Breast epithelium (tissue), 4 donors: ENCODE results near the gene DCDC2C. TPM values are rescaled to one million over a fixed set of nuclear protein-coding genes. Genes with fewer than 3 reads are reported as not detected.

Experiments used
- DNase-seq, 2 donors: peaks; one replicate each; pipeline ENCODE4 v3.0.0-alpha.2; 2019; ENCODE audit warnings: low spot score in 2 of 2
- H3K27ac ChIP-seq, 2 donors: fragments of 200-600 bp; sonication (generic) in 1 of 2; one replicate each; pipeline ENCODE4 v1.5.1; 2016 to 2019; ENCODE audit warnings: mild to moderate bottlenecking in 1 of 2
- H3K27me3 ChIP-seq, 2 donors: fragments of 200-600 bp; sonication (generic) in 1 of 2; one replicate each; pipeline versions ENCODE4 v1.5.1 to v1.6.0; 2017 to 2019; ENCODE audit warnings: control low read depth in 1 of 2, mild to moderate bottlenecking in 1 of 2
- H3K36me3 ChIP-seq: fragments of 200-600 bp; one replicate; pipeline ENCODE4 v1.5.1; 2019
- H3K4me1 ChIP-seq, 2 donors: fragments of 200-600 bp; sonication (generic); one replicate each; pipeline ENCODE4 v1.5.1; 2016 to 2019; ENCODE audit warnings: control low read depth in 1 of 2
- H3K4me3 ChIP-seq, 3 donors: fragments of 200-600 bp; sonication (generic); 1 replicate in 2 of 3; 2 replicates in 1 of 3; pipeline ENCODE4 v1.5.1; 2016 to 2019; ENCODE audit warnings: mild to moderate bottlenecking in 3 of 3, moderate library complexity in 2 of 3
- H3K9me3 ChIP-seq, 2 donors: fragments of 200-600 bp; sonication (generic) in 1 of 2; one replicate each; pipeline ENCODE4 v1.5.1; 2016 to 2019; ENCODE audit warnings: control low read depth in 1 of 2
- POLR2A ChIP-seq: fragments of 450-650 bp; IDR thresholded peaks from one replicate; pipeline ENCODE4 v1.6.1; 2016; ENCODE audit warnings: antibody characterized with exemption, mild to moderate bottlenecking, moderate library complexity
- POLR2AphosphoS5 ChIP-seq, 3 donors: sonication (generic); formaldehyde crosslinking; IDR thresholded peaks; one replicate each; pipeline ENCODE4 v1.6.1; 2017; ENCODE audit warnings: antibody characterized with exemption in 3 of 3
- intact Hi-C: fragments of 100-400 bp; cut with DNase I; formaldehyde crosslinking; loops from one replicate; pipeline ENCODE4 v1.15.1; 2023; ENCODE audit warnings: low total_unique reads
- total RNA-seq, 3 donors: library from RNA; depleted of rRNA; stranded (reverse); fragments of >200 nt; gene quantifications; one replicate each; pipeline ENCODE4 v1.1.0, GENCODE V29; 2016
- TF ChIP-seq, protein P1 (sequence below), 3 donors: fragments of 450-650 bp; IDR thresholded peaks; one replicate each; pipeline ENCODE4 v1.5.1; 2016 to 2017; ENCODE audit warnings: antibody characterized with exemption in 3 of 3, mild to moderate bottlenecking in 3 of 3, moderate library complexity in 3 of 3

Gene DCDC2C
- total RNA-seq, 3 donors from 2014 or later: 0.33 to 0.59 (median 0.48) TPM

DNA sequence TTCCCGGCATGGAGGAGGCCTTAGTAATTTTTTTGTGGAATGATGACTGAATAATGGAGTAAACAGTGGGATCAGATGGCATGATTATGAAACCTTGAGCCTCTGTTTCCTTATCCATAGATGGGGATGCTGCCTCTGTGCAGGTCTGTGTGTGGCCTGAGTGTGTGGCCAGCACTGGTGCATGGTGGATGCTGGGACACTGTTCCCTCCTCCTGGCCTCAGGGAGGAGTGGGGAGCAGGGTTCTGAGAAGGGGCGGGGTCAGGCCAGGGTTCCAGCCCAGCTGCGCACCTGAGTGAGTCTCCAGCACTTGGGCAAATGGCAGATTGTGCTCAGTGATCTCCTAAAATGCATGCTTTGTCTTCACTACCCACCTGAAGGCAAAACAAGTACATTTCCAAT is 66.4 kb downstream of the DCDC2C start:
- TF ChIP-seq POLR2A (no peak), POLR2AphosphoS5 (IDR thresholded peaks at IDR 0.05) (no peak)
- TF ChIP-seq, protein P1, sequence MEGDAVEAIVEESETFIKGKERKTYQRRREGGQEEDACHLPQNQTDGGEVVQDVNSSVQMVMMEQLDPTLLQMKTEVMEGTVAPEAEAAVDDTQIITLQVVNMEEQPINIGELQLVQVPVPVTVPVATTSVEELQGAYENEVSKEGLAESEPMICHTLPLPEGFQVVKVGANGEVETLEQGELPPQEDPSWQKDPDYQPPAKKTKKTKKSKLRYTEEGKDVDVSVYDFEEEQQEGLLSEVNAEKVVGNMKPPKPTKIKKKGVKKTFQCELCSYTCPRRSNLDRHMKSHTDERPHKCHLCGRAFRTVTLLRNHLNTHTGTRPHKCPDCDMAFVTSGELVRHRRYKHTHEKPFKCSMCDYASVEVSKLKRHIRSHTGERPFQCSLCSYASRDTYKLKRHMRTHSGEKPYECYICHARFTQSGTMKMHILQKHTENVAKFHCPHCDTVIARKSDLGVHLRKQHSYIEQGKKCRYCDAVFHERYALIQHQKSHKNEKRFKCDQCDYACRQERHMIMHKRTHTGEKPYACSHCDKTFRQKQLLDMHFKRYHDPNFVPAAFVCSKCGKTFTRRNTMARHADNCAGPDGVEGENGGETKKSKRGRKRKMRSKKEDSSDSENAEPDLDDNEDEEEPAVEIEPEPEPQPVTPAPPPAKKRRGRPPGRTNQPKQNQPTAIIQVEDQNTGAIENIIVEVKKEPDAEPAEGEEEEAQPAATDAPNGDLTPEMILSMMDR (IDR thresholded peaks at IDR 0.05): no peak
- Histone ChIP-seq H3K4me3 (no peak overlapping the region), H3K4me1 (no peaks in the 10 kb centered on the region), H3K9me3 (no peaks in the 10 kb centered on the region), H3K36me3 (no peaks in the 10 kb centered on the region), H3K27me3 (peaks cover 0 to 5% of the 10 kb centered on the region in 2 donors), H3K27ac (no peak overlapping the region)
- intact Hi-C loops: no loop called here
- DNase-seq: no peak

DNA sequence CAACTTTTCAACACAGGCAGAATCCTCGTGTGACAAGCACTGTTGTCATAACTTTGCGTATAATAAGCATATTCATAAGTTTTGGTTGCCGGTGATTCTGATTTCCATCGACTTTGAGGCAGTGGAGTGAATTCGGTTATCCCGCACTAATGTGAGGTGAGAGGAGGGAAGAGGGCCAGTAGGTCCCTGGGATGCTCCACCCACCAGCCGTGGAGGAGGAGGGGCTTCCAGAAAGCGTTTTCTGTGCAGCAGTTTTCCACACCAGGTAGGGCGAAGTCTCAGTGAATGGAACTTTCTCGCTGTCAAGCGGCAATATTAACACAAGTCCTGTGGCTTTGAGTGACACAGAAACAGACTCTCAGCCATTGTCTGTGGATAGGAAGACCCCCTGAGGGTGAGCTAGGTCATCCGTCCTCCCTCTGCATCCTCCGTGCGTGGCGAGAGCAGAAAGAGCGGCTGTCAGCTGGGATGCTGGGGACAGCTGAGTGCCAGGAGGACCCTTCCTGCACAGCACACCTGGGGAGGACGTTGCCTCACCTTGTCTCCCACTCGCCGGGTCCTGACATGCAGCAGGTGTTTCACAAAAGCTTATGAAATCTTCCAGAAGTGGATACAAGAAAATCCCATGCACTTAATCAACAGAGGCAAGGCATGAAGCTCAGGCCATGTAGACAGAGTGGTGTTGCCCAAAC is 67.5 kb downstream of the DCDC2C start:
- intact Hi-C loops: no loop called here
- no peak for DNase-seq
- Histone ChIP-seq H3K27me3 (no peaks in the 10 kb centered on the region), H3K4me1 (no peaks in the 10 kb centered on the region), H3K36me3 (no peaks in the 10 kb centered on the region), H3K9me3 (no peaks in the 10 kb centered on the region), H3K27ac (no peak overlapping the region), H3K4me3 (no peak overlapping the region)
- TF ChIP-seq, protein P1 (IDR thresholded peaks at IDR 0.05): no peak
- TF ChIP-seq POLR2A (no peak), POLR2AphosphoS5 (IDR thresholded peaks at IDR 0.05) (no peak)

DNA sequence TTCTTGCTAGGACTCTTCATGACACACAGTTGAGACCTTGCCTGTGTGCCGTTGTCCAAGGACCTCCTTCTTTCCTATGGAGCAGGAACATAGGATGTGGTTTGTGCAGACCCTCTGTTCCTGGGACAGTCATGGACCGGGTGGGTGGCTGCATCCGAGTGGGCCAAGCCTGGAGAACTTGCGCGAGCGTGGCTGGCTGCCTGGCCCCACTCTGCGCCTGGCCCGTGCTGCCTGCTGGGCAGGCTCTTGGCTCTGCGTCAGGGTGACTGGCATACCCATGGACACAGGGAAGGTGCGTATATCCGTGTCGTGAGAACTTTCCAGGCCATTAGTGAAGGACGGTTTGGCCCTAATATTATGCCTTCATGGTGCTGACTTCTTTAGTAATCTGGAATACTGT is 68.2 kb downstream of the DCDC2C start:
- DNase-seq: no peak
- Histone ChIP-seq H3K27ac (no peak overlapping the region), H3K9me3 (no peaks in the 10 kb centered on the region), H3K4me1 (no peaks in the 10 kb centered on the region), H3K27me3 (no peaks in the 10 kb centered on the region), H3K36me3 (no peaks in the 10 kb centered on the region), H3K4me3 (no peak overlapping the region)
- intact Hi-C loops: no loop called here
- no peak for TF ChIP-seq POLR2AphosphoS5 (IDR thresholded peaks at IDR 0.05)
- TF ChIP-seq, protein P1 (IDR thresholded peaks at IDR 0.05): no peak
- no peak for TF ChIP-seq POLR2A

DNA sequence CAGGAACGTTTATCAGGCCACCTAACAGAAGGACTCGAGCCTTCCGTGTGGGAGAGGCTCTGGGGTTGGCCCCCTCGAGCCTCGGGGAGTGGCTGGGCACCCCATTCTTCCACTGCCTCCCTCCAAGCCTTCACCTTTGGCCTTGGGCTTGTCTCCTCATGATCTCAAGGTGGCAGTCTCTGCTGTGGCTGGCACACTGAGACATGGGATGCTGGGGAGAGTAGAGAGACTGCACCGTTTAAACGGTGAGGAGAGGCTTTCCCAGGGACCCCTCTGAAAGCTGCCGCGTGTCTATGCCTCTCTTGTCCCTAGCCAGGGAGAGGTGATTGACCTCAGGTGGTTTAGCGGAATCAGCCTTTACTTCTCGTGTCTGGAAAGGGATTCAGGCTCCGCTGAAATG is 71.0 kb downstream of the DCDC2C start:
- Histone ChIP-seq H3K36me3 (no peaks in the 10 kb centered on the region), H3K4me1 (no peaks in the 10 kb centered on the region), H3K27me3 (no peaks in the 10 kb centered on the region), H3K27ac (no peak overlapping the region), H3K4me3 (no peak overlapping the region), H3K9me3 (no peaks in the 10 kb centered on the region)
- no peak for TF ChIP-seq POLR2AphosphoS5 (IDR thresholded peaks at IDR 0.05)
- intact Hi-C loops: no loop called here
- DNase-seq: no peak

DNA sequence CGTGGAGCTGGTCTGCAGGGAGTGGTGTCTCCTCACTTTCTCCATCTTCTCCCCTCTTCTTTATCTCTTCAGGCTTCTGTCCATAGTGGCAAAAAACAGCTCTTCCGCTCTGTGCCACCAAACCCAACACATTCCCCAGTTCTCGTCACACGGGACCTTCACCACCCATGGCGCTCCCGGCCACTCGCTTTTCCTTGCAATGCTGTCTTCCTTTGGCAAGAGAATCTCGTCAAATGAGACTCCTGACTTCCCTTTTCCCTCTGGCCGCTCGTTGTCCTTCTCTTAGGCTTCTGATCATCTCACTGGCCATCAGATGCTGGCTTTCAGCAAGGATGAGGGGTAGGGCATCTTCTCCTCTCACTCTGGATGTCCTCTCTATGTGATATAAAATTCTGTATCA is 72.9 kb downstream of the DCDC2C start:
- no peaks in the 10 kb centered on the region for H3K27me3 ChIP-seq
- no peak overlapping the region for H3K27ac ChIP-seq
- no peak for TF ChIP-seq POLR2A
- no peak for DNase-seq
- no peaks in the 10 kb centered on the region for H3K36me3 ChIP-seq
- no peaks in the 10 kb centered on the region for H3K4me1 ChIP-seq
- no peak overlapping the region for H3K4me3 ChIP-seq
- intact Hi-C loops: no loop called here
- H3K9me3 ChIP-seq: no peaks in the 10 kb centered on the region

DNA sequence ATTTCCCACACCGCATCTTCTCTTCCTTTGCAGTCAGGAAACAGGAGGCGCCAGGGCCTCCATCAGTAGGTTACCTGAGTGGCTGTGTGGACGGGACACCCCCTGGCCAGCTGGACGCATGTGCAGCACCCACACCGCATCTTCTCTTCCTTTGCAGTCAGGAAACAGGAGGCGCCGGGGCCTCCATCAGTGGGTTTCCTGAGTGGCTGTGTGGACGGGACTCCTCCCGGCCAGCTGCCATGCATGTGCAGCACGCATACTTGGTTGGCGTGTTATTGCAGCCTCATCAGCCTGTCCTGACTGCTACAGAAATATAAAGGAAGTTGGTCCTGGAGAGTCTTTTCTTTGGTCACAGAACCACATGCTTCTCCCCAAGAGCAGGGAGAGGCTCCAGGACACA is 74.6 kb downstream of the DCDC2C start:
- no peaks in the 10 kb centered on the region for H3K27me3 ChIP-seq
- intact Hi-C loops: no loop called here
- H3K4me1 ChIP-seq: no peaks in the 10 kb centered on the region
- H3K9me3 ChIP-seq: no peaks in the 10 kb centered on the region
- no peak overlapping the region for H3K4me3 ChIP-seq
- H3K36me3 ChIP-seq: no peaks in the 10 kb centered on the region
- TF ChIP-seq, protein P1 (IDR thresholded peaks at IDR 0.05): no peak
- TF ChIP-seq POLR2A (no peak), POLR2AphosphoS5 (IDR thresholded peaks at IDR 0.05) (no peak)
- DNase-seq: no peak
- no peak overlapping the region for H3K27ac ChIP-seq
